ENCODE data around the gene EP400.

Gene EP400

GRCh38 chr12:131913666-131914065 is 36.1 kb upstream of the EP400 start:
- DNase-seq, result no peak

DNA sequence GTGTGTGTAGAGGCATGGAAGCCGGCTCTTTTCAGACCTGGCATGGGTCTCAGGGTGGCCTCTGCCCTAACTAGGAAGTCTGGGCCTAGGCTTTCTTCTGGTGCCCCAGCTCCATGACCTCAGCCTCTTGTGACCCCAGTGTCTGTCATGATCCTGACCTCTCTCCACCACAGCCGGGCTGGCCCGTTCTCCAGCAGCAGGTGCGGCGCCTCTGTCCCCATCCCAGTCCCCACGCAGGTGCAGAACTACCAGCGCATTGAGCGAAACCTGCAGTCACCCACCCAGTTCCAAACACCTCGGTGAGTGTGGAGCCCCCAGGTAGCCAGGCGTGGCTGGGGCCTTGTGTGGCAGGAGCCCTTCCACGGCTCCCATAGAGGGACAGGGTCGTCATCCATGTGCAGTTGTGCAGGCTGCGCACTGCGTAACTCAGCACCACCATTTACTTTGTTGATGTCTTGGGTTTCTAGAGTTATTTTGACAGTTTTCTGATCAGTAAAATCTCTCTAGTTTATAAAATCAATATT is 35.5 kb upstream of the EP400 start:
- no peak for DNase-seq

DNA sequence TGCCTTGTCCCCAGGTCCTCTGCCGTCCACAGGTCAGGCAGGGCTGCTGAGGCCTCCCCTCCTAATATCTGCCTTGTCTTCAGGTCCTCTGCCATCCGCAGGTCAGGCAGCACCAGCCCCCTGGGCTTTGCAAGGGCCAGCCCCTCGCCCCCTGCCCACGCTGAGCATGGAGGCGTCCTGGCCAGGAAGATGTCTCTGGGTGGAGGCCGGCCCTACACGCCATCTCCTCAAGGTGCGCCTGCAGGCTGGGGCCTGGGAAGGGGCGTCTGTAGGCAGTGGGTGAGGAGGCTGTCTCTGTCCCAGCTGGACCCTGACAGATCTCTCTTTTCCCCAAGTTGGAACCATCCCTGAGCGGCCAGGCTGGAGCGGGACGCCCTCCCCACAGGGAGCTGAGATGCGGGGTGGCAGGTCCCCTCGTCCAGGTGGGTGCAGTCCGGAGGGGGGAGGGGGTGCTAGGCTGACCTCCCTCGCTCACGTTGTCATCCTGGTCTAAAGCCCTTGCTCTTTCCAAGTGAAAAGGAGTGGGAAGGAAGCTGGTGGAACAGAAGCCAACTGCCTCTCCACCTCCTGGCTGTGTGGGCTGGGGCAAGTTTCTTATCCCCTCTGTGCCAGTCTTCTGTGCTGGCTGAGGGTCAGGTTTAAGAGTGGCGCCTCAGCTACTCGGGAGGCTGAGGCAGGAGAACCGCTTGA is 34.6 kb upstream of the EP400 start:
- no peak for DNase-seq

- no peak for DNase-seq
Measured at GRCh38 chr12:131915823-131916222, 33.9 kb upstream of the EP400 start.

GRCh38 chr12:131916306-131917138 is 33.2 kb upstream of the EP400 start:
- no peak for DNase-seq

DNA sequence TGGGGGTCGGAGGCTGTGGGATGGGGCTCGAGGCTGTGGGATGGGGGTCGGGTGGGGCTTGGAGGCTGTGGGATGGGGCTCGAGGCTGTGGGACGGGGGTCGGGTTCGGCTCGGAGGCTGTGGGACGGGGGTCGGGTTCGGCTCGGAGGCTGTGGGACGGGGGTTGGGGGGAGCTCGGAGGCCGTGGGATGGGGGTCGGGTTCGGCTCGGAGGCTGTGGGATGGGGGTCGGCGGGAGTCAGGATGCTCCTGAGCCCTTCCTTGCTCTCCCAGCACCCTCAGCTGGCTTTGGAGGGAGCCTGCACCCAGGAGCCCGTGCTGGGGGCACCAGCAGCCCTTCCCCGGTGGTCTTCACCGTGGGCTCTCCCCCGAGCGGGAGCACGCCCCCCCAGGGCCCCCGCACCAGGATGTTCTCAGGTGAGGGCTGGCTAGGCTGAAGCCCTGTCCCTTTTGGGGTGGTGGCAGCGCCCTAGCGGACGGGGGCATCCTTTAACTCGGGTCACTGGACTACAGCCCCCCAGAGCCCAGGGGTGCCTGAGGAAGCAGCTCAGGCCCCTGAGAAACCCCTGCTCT is 32.5 kb upstream of the EP400 start:
- no peak for DNase-seq

- no peak for DNase-seq
Measured at GRCh38 chr12:131917711-131918306, 31.9 kb upstream of the EP400 start.

GRCh38 chr12:131918311-131919050 is 31.3 kb upstream of the EP400 start:
- DNase-seq, result no peak

GRCh38 chr12:131919051-131919347 is 30.7 kb upstream of the EP400 start:
- no peak for DNase-seq

GRCh38 chr12:131919366-131920156 is 30.2 kb upstream of the EP400 start:
- DNase-seq, result no peak

DNA sequence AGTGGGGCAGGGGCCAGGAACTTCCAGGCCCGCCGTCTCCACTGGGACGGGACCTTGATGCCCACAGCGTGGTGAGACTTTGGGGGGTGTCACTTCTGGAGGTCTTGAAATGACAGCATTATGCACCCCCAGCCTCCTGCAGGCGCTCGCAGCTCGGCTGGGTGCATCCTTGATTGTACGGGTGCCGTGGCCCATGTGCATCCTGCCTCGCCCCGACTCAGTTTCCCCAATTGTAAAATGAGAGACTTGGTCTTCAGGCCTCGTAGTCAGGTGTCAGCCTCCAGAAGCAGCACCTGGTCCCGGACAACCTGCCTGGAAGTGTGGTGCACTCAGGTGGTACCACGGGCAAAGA is 29.6 kb upstream of the EP400 start:
- no peak for DNase-seq

DNA sequence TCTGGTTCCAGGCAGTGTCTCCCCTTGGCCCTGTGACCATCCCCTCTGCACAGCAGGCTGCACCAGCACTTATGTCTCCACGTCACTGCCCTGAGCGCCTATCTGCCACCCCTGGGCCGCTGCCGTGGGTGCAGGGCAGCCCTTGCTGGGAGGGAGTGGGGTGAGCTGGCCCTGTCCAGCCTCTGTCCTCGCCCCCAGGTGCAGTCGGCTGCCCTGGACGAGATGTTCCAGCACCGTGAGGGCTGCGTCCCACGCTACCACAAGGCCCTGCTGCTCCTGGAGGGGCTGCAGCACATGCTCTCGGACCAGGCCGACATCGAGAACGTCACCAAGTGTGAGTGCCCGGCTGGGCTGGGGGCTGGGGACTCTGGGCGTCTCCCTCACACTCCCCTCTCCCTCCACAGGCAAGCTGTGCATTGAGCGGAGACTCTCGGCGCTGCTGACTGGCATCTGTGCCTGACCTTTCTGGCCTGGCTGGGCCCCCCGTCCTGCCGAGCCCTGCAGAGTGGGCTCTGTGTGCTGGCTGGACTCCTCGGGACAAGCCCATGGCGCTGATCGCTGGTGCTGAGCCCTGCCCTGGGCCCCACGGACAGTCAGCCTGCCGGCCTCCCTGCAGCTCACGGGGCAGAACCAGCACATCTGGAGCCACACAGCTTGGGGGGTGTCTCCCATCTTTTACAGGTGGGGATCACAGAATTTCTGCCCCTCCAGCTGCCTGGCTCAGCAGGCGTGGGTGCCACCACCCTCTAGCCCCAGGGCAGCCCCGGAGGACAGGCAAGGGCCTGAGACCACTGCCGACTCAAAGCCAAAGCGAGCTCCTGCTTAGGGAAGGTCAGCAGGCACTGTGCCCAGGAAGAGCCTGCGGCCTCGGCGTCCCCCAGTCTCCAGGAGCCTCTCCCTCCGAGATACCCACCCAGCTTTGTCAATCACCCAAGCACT is 28.6 kb upstream of the EP400 start:
- DNase-seq, result no peak

GRCh38 chr12:131921866-131922769 is 27.6 kb upstream of the EP400 start:
- DNase-seq, result no peak

- DNase-seq, result no peak
Measured at GRCh38 chr12:131922772-131923171, 27.0 kb upstream of the EP400 start.

GRCh38 chr12:131923260-131923659 is 26.5 kb upstream of the EP400 start:
- DNase-seq, result no peak

DNA sequence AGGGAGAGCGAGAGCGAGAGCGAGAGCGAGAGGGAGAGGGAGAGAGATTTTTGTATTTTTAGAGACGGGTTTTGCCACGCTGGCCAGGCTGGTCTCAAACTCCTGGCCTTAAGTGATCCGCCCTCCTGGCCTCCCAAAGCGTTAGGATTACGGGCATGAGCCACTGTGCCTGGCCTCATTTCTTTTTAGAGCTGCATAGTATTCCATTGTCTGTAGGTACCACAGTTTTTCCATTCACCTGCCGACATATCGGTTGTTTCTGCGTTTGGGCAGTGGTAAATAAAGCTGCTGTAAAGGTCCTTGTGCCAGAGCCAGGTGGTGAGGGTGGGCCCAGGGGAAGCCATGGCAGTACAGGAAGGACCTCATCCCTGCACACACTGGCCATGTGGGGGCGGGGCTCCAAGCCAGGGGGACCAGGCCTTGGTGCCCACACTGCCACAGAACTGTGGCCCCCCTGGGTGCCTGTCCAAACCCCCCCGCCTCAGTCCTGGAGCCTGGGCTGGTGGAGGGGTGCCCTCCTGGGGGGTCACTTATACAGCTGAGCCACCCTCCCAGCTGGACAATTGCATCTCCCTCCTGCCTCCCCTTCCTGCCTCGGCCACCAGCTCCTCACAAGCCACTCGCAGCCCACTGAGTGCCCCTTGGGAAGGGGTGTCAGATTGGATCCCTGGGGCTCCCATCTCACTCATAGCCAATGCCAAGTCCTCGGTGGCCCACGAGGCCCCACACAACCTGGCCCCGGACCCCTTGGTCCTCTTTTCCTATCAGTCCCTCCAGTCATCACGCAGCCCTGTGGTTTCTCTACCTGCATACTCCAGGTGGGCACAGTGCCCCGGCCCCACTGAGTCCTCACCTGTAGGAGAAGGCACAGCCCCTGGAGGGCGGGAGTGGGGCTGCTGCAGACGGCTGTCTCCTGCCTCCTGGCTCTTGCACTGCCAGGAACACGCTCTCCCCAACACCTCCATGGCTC is 22.3 kb upstream of the EP400 start:
- no peak for DNase-seq

GRCh38 chr12:131928080-131928710 is 21.5 kb upstream of the EP400 start:
- DNase-seq, result peak; percentile 59
